Left ventricle myocardium inferior (tissue), 1 donor: ENCODE measurements around the gene ANKRD17. TPM values are rescaled to one million over a fixed set of nuclear protein-coding genes. Genes with fewer than 3 reads are reported as not detected.

Source experiments
- DNase-seq: peaks from one replicate; pipeline ENCODE4 v3.0.0-alpha.2; 2020
- H3K27ac ChIP-seq: fragments of 200-600 bp; replicated peaks from 2 replicates; pipeline ENCODE4 v1.8.0; 2021
- H3K27me3 ChIP-seq: fragments of 200-600 bp; 2 replicates; pipeline ENCODE4 v1.8.0; 2021; ENCODE audit warnings: low read depth
- H3K36me3 ChIP-seq: fragments of 200-600 bp; 2 replicates; pipeline ENCODE4 v1.8.0; 2021
- H3K4me1 ChIP-seq: fragments of 200-600 bp; 2 replicates; pipeline ENCODE4 v1.8.0; 2021
- H3K4me3 ChIP-seq: fragments of 200-600 bp; 2 replicates; pipeline ENCODE4 v1.8.0; 2021; ENCODE audit warnings: mild to moderate bottlenecking, moderate library complexity
- H3K9me3 ChIP-seq: fragments of 200-600 bp; replicated peaks from 2 replicates; pipeline ENCODE4 v1.8.0; 2021
- CTCF ChIP-seq: fragments of 200-600 bp; IDR thresholded peaks from 2 replicates; pipeline ENCODE4 v1.8.0; 2021; ENCODE audit warnings: antibody characterized with exemption, mild to moderate bottlenecking, borderline replicate concordance
- intact Hi-C: fragments of 100-400 bp; cut with micrococcal nuclease; formaldehyde crosslinking; loops from one replicate; pipeline ENCODE4 v1.11.0; 2022
- total RNA-seq: library from RNA; stranded (reverse); fragmentation: NEBNext Ultra II Directional; extraction: Animal tissue kit (Norgen Biotek cat#: 25700); gene quantifications from one replicate; pipeline ENCODE4 v1.2.1, GENCODE V29; 2021
- donor health status: DM: no; HTN: yes; CAD: no; lungs with severe emphysema.

The ANKRD17 gene
- total RNA-seq, 1 donor from 2014 or later: 54.1 TPM

DNA sequence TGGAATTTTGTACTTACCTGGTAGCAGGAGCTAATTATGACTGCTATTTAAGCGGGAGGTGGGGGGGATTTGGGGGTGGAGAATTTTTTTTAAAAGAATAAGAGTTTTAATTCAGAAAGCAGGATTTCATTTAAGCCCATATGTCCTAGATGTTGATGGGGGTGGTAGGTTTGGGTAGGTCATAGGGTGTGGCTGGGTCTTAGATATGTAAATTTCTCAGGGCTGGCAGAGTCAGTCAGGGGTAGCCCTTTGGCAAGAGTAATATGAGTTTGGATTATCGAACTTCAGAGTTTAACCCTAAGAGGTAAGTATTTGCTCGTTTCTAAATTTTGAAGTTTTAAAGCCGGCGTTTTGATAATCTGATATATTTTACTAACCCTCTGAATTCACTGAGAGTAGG, 153.9 kb downstream of the ANKRD17 start:
- no peak for TF ChIP-seq CTCF
- peaks cover 84% of the 10 kb centered on the region for H3K36me3 ChIP-seq
- no peak overlapping the region for H3K4me3 ChIP-seq
- DNase-seq: no peak
- H3K27ac ChIP-seq: no peak overlapping the region
- no peaks in the 10 kb centered on the region for H3K27me3 ChIP-seq
- H3K9me3 ChIP-seq: no peaks in the 10 kb centered on the region
- H3K4me1 ChIP-seq: no peaks in the 10 kb centered on the region
- intact Hi-C loops: no loop called here

DNA sequence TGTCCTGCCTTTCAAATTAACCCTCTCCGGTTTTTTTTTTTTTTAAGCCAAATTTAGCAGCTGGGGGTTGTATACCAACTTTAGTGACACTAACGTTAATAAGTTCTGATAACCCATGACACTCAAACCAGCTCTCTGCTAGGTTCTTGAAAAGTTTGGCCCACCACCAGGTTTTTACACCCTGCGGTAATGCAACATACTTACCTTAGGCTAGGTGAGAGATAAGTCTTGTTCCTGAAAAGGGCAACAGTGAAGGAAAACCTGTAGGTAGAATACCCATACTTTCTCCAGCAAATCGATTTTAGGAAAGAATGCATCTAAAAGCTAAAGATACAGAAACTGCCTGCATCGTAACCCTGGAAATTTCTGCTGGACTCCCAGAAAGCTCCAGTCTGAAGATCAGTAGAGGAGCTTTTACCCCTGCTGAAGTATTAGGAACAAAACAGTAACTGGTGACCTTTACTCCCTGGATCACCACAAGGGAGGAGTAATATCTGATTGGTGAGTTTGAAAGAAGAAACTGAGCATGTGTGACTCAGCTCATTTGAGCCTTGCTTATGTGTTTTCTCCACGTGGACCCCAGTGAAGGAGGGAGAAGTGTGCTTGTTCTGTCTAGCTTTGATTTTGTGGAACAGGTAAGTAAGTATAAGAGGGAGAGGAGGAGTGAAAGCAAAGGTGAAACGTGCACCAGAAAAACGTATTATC, 154.6 kb downstream of the ANKRD17 start:
- H3K9me3 ChIP-seq: no peaks in the 10 kb centered on the region
- TF ChIP-seq CTCF: no peak
- H3K36me3 ChIP-seq: peaks cover 84% of the 10 kb centered on the region
- H3K4me1 ChIP-seq: no peaks in the 10 kb centered on the region
- H3K4me3 ChIP-seq: no peak overlapping the region
- intact Hi-C loops: no loop called here
- no peak for DNase-seq
- no peaks in the 10 kb centered on the region for H3K27me3 ChIP-seq
- H3K27ac ChIP-seq: no peak overlapping the region

DNA sequence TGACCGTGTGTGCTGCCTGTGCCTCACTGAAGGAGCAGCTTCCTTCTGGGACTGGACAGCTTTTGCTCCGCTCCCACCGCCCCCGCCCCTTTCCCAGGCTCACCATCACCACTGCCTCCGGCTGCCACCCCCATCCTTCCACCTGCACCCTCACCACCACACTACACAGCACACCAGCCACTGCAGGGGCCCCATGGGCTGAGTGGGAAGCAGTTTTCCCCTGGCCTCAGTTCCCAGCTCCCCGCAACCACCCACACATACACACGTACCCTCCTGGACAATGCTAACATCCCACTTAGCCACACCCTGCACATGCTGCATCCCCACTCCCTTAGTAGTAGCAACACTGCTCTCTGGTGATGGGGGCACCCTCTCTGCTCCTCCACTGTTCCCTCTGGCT, 159.5 kb downstream of the ANKRD17 start:
- Histone ChIP-seq H3K27me3 (no peaks in the 10 kb centered on the region), H3K9me3 (no peaks in the 10 kb centered on the region), H3K27ac (no peak overlapping the region), H3K4me1 (no peaks in the 10 kb centered on the region), H3K4me3 (no peak overlapping the region), H3K36me3 (peaks cover 84% of the 10 kb centered on the region)
- no peak for TF ChIP-seq CTCF
- intact Hi-C loops: no loop called here
- DNase-seq: no peak

DNA sequence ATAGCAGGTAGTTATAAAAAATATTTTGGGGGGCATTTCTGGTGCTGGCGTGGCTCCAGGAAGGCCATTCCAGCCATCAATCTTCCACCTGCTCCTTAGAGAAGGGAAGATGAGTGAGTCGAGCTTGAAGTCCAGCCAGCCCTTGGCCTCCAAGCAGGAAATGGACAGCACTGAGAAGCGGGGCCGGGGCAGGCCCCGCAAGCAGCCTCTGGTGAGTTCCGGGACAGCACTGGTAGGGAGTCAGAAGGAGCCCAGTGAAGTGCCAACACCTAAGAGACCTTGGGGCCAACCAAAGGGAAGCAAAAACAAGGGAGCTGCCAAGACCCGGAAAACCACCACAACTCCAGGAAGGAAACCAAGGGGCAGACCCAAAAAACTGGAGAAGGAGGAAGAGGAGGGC, 159.9 kb downstream of the ANKRD17 start:
- Histone ChIP-seq H3K27me3 (no peaks in the 10 kb centered on the region), H3K4me1 (no peaks in the 10 kb centered on the region), H3K4me3 (no peak overlapping the region), H3K36me3 (peaks cover 84% of the 10 kb centered on the region), H3K27ac (no peak overlapping the region), H3K9me3 (no peaks in the 10 kb centered on the region)
- intact Hi-C loops: no loop called here
- no peak for TF ChIP-seq CTCF
- no peak for DNase-seq

DNA sequence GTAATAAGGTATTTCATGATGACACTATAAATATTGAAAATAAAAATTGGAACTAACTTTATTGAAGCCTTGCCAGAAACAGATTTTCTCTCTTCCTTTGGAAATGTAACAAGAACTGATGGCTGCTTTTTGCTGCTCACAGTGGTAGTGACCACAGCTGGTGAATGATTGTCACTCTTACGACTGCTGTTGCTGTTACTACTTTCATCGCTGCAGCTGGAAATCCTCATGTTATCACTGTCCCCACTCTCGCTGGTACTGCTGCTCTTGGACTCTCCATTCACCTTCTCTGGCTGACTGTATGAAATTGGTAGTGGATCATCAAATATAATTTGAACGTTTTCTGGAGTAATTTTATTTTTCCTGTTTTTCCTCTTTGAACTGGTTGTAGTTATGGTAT, 160.6 kb downstream of the ANKRD17 start:
- no peak for TF ChIP-seq CTCF
- Histone ChIP-seq H3K36me3 (peaks cover 91% of the 10 kb centered on the region), H3K27ac (no peak overlapping the region), H3K4me3 (no peak overlapping the region), H3K27me3 (no peaks in the 10 kb centered on the region), H3K9me3 (no peaks in the 10 kb centered on the region), H3K4me1 (no peaks in the 10 kb centered on the region)
- intact Hi-C loops: no loop called here
- DNase-seq: no peak
